Fibroblast of lung (primary cell): ENCODE results near the gene SUGP2. TPM values are rescaled to one million over a fixed set of nuclear protein-coding genes. Genes with fewer than 3 reads are reported as not detected.

Experiments used
- DNase-seq, 2 donors: peaks; one replicate each; pipeline versions ENCODE4 v3.0.0 to v3.0.0-alpha.2; 2010; ENCODE audit warnings: low read depth in 2 of 2
- H2AFZ ChIP-seq: 2 replicates; pipeline ENCODE4 v1.5.1; 2012; ENCODE audit warnings: low read length, control low read depth, inconsistent platforms
- H3K27ac ChIP-seq: 2 replicates; pipeline ENCODE4 v1.5.1; 2011; ENCODE audit warnings: low read length, control low read depth; ENCODE audit not compliant: insufficient read depth
- H3K27me3 ChIP-seq: 2 replicates; pipeline ENCODE4 v1.5.1; 2011; ENCODE audit warnings: mild to moderate bottlenecking, low read length; ENCODE audit not compliant: control insufficient read depth, insufficient read depth
- H3K36me3 ChIP-seq: 2 replicates; pipeline ENCODE4 v1.5.1; 2011; ENCODE audit warnings: low read length; ENCODE audit not compliant: control insufficient read depth, insufficient read depth
- H3K4me1 ChIP-seq: 2 replicates; pipeline ENCODE4 v1.5.1; 2011; ENCODE audit warnings: low read length; ENCODE audit not compliant: control insufficient read depth, insufficient read depth; ENCODE audit errors: extremely low read depth
- H3K4me2 ChIP-seq: 2 replicates; pipeline ENCODE4 v1.5.1; 2011; ENCODE audit warnings: low read length, control low read depth; ENCODE audit not compliant: insufficient read depth; ENCODE audit errors: extremely low read depth
- H3K4me3 ChIP-seq, 4 experiments: fragments of 200-600 bp in 1 of 4; sonication (generic) in 1 of 4; replicated peaks in 1 of 4; 2 replicates each; pipeline ENCODE4 v1.5.1; 2011 to 2016; ENCODE audit warnings: low read length in 4 of 4, low read depth in 3 of 4, mild to moderate bottlenecking in 3 of 4, control low read depth in 2 of 4, inconsistent platforms in 1 of 4, mixed read lengths in 1 of 4; ENCODE audit not compliant: insufficient read depth in 1 of 4; ENCODE audit errors: control extremely low read depth in 1 of 4
- H3K79me2 ChIP-seq: 2 replicates; pipeline ENCODE4 v1.5.1; 2012; ENCODE audit warnings: mild to moderate bottlenecking, low read length, inconsistent platforms; ENCODE audit not compliant: control insufficient read depth, insufficient read depth
- H3K9ac ChIP-seq: 2 replicates; pipeline ENCODE4 v1.5.1; 2011; ENCODE audit warnings: mild to moderate bottlenecking, low read length, control low read depth; ENCODE audit not compliant: insufficient read depth
- H3K9me3 ChIP-seq: 2 replicates; pipeline ENCODE4 v1.5.1; 2012; ENCODE audit warnings: low read depth, low read length; ENCODE audit not compliant: control insufficient read depth, insufficient read depth
- H4K20me1 ChIP-seq: 2 replicates; pipeline ENCODE4 v1.5.1; 2011; ENCODE audit warnings: low read length; ENCODE audit not compliant: control insufficient read depth, insufficient read depth; ENCODE audit errors: extremely low read depth
- CTCF ChIP-seq, 2 donors: IDR thresholded peaks in 1 of 2; conservative IDR thresholded peaks in 1 of 2; 1 replicate in 1 of 2; 2 replicates in 1 of 2; pipeline ENCODE4 v1.5.1; 2011 to 2012; ENCODE audit warnings: low read length in 2 of 2, control low read depth in 1 of 2, inconsistent platforms in 1 of 2, low read depth in 1 of 2, mild to moderate bottlenecking in 1 of 2
- EZH2 ChIP-seq: IDR thresholded peaks from 2 replicates; pipeline ENCODE4 v1.5.1; 2012; ENCODE audit warnings: low read length, control low read depth, mild to moderate bottlenecking; ENCODE audit errors: missing control alignments
- polyA plus RNA-seq, 2 donors: library from polyadenylated mRNA; depleted of rRNA in 1 of 2; stranded (reverse) in 1 of 2; unstranded in 1 of 2; fragments of >200 nt; gene quantifications; 2 replicates each; pipeline ENCODE4 v1.2.1, GENCODE V29; 2011 to 2012; ENCODE audit warnings: missing spikeins in 1 of 2
- total RNA-seq: library from RNA; depleted of rRNA; stranded (reverse); fragments of >200 nt; gene quantifications from 2 replicates; pipeline ENCODE4 v1.2.1, GENCODE V29; 2014

Gene SUGP2
- total and polyA plus RNA-seq, 2 donors (not counting 1 experiment from before 2014, with no cell fraction given) = 29.2 to 31.4 TPM

GRCh38 chr19:19043881-19044280 is 10.6 kb upstream of the SUGP2 start:
- Histone ChIP-seq H3K9ac (no peak overlapping the region), H3K27me3 (no peaks in the 10 kb centered on the region), H3K4me2 (no peak overlapping the region), H3K4me3 (no peak overlapping the region), H3K9me3 (no peaks in the 10 kb centered on the region), H3K27ac (no peak overlapping the region), H3K36me3 (peaks cover 16% of the 10 kb centered on the region), H3K4me1 (peaks cover 4% of the 10 kb centered on the region), H2AFZ (no peak overlapping the region), H3K79me2 (peaks cover 12% of the 10 kb centered on the region), H4K20me1 (no peaks in the 10 kb centered on the region)
- TF ChIP-seq CTCF (conservative IDR thresholded peaks at IDR 0.05 in 1 of 2, IDR thresholded peaks at IDR 0.05 in 1 of 2; ENCODE audit: low read depth in 1 of 2, low read length in 2 of 2) = no peak
- TF ChIP-seq EZH2 = no peak
- no peak for DNase-seq

- Histone ChIP-seq H3K4me1 (peaks cover 4% of the 10 kb centered on the region), H3K9ac (no peak overlapping the region), H2AFZ (no peak overlapping the region), H3K27me3 (no peaks in the 10 kb centered on the region), H3K9me3 (no peaks in the 10 kb centered on the region), H4K20me1 (no peaks in the 10 kb centered on the region), H3K4me3 (no peak overlapping the region), H3K36me3 (peaks cover 16% of the 10 kb centered on the region), H3K27ac (no peak overlapping the region), H3K79me2 (peaks cover 12% of the 10 kb centered on the region), H3K4me2 (no peak overlapping the region)
- no peak for TF ChIP-seq CTCF (conservative IDR thresholded peaks at IDR 0.05 in 1 of 2, IDR thresholded peaks at IDR 0.05 in 1 of 2; ENCODE audit: low read depth in 1 of 2, low read length in 2 of 2)
- TF ChIP-seq EZH2 = no peak
- DNase-seq = no peak
Measured at GRCh38 chr19:19043481-19043880, 10.2 kb upstream of the SUGP2 start.

- DNase-seq = no peak
- Histone ChIP-seq H2AFZ (no peak overlapping the region), H3K27ac (no peak overlapping the region), H3K9me3 (no peaks in the 10 kb centered on the region), H3K4me1 (peaks cover 4% of the 10 kb centered on the region), H3K79me2 (peaks cover 15% of the 10 kb centered on the region), H3K4me2 (no peak overlapping the region), H3K4me3 (no peak overlapping the region), H3K9ac (no peak overlapping the region), H3K27me3 (no peaks in the 10 kb centered on the region), H3K36me3 (peaks cover 16% of the 10 kb centered on the region), H4K20me1 (no peaks in the 10 kb centered on the region)
- TF ChIP-seq CTCF (conservative IDR thresholded peaks at IDR 0.05 in 1 of 2, IDR thresholded peaks at IDR 0.05 in 1 of 2; ENCODE audit: low read depth in 1 of 2, low read length in 2 of 2) (no peak), EZH2 (no peak)
Measured at GRCh38 chr19:19042732-19043280, 9.5 kb upstream of the SUGP2 start.
